ENCODE results near the gene PDE4D.

DNA sequence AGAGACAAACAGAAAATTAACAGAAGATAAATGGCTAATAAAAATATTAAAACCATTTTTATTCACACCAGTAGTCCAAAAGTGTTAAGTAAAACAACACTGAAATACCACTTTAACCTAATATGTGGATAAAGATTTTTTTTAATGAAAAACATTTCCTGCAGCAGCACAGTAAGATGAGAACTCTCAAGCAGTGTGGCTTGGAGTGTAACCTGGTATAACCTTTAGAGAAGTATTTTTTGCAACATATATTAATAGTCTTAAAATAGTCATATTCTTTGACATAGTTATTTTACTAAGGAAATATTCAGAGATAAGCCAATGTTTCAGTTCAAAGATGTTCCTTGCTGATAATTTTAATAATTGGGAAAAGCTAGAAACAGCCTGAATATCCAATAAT lies 644.4 kb downstream of the PDE4D start:
- TF ChIP-seq POLR2A (IDR thresholded peaks at IDR 0.05) = no peak
- TF ChIP-seq, protein P1, sequence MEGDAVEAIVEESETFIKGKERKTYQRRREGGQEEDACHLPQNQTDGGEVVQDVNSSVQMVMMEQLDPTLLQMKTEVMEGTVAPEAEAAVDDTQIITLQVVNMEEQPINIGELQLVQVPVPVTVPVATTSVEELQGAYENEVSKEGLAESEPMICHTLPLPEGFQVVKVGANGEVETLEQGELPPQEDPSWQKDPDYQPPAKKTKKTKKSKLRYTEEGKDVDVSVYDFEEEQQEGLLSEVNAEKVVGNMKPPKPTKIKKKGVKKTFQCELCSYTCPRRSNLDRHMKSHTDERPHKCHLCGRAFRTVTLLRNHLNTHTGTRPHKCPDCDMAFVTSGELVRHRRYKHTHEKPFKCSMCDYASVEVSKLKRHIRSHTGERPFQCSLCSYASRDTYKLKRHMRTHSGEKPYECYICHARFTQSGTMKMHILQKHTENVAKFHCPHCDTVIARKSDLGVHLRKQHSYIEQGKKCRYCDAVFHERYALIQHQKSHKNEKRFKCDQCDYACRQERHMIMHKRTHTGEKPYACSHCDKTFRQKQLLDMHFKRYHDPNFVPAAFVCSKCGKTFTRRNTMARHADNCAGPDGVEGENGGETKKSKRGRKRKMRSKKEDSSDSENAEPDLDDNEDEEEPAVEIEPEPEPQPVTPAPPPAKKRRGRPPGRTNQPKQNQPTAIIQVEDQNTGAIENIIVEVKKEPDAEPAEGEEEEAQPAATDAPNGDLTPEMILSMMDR (IDR thresholded peaks at IDR 0.05) = no peak

All from esophagus squamous epithelium (tissue), 4 donors.